Epithelial cell of alveolus of lung (primary cell): Measurements from ENCODE around the gene PDE8B. TPM values are rescaled to one million over a fixed set of nuclear protein-coding genes. Genes with fewer than 3 reads are reported as not detected.

Experiments used
- total RNA-seq: library from RNA; depleted of rRNA; stranded (reverse); fragments of >200 nt; gene quantifications from 2 replicates; pipeline ENCODE4 v1.2.1, GENCODE V29; 2015

PDE8B gene
- 0.13 and 1.2 TPM in 2 replicates for total RNA-seq

DNA sequence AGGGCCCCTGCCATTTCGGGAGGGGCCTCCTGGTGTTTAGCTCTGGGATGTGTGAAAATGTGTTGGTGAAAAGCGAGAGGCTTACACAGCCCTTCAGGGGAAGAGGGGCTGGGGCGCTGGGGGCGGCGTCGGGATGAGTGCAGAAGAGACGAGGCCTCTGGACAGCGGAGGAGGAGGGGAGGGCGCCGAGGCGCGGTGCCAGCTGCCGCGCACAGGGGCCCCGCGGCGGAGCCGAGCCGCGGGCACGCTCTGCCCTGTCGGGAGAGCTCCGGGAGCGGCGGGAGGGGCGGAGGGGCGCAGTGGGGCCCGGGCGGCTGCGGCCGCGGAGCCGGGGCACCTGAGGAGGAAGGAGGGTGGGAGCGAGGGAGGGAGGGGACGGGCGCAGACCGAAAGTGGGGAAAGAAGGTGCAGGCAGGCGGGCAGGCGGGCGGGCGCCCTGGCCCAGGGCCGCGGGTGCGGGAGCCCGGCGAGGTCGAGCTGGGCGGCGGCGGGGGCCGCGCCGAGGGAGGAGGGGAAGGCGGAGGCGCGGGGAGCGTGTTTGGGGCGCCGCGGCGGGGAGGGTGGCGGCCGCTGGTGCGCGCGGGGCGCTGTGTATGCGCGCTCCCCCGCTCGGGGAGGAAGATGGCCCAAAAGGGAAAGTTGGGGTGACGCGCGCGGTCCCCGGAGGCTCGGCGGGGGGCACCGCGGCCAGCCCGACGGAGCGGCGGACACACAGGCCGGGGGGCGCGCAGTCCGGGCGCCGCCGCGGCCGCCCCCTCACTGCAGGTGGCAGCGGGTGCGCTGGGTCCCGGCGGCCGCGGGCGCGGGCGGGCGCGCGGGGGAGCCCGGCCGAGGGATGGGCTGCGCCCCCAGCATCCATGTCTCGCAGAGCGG, at the start of gene PDE8B:
Gene PDE8B (plus strand): TSS at position 590 of the 873 bp plus-strand sequence. CDS start 246 bp downstream, at position 836.

Other genes with a start within 250 kb of the PDE8B start
- gene AGGF1, start 180.3 kb upstream of the PDE8B start, total RNA-seq: 21.7 and 22.4 TPM in 2 replicates
- 0.65 and 1.7 TPM in 2 replicates for gene ZBED3, start 123.4 kb upstream of the PDE8B start, total RNA-seq